Measurements from ENCODE around the gene SDF4. TPM values are rescaled to one million over a fixed set of nuclear protein-coding genes. Genes with fewer than 3 reads are reported as not detected.

The SDF4 gene
- total RNA-seq, 3 donors from 2014 or later = 58.0 to 111 (median 79.3) TPM

DNA sequence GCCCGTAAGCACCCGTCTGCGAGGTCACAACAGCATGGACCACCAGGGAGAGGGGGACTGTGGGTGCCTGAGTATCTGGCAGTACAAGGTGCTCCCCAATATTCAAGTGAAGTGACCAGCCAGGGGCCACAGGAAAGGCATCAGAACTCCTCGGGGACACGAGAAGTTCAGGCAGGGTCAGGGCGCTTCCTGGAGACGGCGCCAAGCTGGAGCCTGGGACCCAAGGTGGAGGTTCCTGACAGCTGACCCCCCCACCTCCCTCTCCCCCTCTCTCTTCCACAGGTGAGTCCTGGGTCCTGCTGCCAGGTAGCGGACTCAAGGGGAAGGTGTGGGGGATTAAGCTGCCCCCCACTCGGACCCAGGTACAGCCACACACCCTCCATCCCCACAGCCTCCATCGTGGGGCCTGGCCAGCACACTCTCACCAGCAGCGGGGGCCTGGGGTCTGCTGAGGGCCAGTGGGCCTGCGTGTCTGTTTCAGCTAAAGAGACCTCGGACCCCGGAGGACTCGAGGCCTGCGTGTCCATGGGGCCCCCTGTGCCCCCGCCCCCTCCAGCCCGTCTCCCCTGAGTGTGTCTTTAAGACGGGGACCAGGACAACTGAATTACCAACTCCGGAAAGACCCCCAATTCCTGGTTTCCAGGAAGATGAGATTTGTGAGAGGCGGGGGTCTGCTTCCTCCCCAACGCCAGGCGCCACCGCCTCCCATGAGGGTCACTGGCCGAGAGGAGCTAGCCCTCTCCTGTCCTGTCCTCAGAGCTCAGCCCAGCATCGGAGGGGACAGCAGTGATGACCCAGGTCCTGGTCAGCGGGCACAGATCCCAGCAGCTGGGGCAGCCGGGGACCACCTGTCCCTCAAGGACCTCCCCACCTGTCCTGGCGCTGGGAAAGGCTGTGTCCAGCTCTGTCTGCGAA is 31.6 kb downstream of the SDF4 start:
- peak overlapping the region; percentile 54 to 67 for H3K27ac ChIP-seq
- peaks cover 0 to 4% of the 10 kb centered on the region in 2 donors for H3K9me3 ChIP-seq
- no peaks in the 10 kb centered on the region for H3K27me3 ChIP-seq
- DNase-seq (ENCODE audit: low spot score in 2 of 2) = no peak
- no peaks in the 10 kb centered on the region for H3K36me3 ChIP-seq
- peak overlapping the region; percentile 34 to 76 (median 63) for H3K4me3 ChIP-seq
- intact Hi-C loops (cut with DNase I; ENCODE audit: low total_unique reads) = no loop called here
- no peak for TF ChIP-seq POLR2A (IDR thresholded peaks at IDR 0.05)
- no peak for TF ChIP-seq POLR2AphosphoS5 (IDR thresholded peaks at IDR 0.05)
- TF ChIP-seq, protein P1, sequence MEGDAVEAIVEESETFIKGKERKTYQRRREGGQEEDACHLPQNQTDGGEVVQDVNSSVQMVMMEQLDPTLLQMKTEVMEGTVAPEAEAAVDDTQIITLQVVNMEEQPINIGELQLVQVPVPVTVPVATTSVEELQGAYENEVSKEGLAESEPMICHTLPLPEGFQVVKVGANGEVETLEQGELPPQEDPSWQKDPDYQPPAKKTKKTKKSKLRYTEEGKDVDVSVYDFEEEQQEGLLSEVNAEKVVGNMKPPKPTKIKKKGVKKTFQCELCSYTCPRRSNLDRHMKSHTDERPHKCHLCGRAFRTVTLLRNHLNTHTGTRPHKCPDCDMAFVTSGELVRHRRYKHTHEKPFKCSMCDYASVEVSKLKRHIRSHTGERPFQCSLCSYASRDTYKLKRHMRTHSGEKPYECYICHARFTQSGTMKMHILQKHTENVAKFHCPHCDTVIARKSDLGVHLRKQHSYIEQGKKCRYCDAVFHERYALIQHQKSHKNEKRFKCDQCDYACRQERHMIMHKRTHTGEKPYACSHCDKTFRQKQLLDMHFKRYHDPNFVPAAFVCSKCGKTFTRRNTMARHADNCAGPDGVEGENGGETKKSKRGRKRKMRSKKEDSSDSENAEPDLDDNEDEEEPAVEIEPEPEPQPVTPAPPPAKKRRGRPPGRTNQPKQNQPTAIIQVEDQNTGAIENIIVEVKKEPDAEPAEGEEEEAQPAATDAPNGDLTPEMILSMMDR (IDR thresholded peaks at IDR 0.05) = no peak
- no peaks in the 10 kb centered on the region for H3K4me1 ChIP-seq

DNA sequence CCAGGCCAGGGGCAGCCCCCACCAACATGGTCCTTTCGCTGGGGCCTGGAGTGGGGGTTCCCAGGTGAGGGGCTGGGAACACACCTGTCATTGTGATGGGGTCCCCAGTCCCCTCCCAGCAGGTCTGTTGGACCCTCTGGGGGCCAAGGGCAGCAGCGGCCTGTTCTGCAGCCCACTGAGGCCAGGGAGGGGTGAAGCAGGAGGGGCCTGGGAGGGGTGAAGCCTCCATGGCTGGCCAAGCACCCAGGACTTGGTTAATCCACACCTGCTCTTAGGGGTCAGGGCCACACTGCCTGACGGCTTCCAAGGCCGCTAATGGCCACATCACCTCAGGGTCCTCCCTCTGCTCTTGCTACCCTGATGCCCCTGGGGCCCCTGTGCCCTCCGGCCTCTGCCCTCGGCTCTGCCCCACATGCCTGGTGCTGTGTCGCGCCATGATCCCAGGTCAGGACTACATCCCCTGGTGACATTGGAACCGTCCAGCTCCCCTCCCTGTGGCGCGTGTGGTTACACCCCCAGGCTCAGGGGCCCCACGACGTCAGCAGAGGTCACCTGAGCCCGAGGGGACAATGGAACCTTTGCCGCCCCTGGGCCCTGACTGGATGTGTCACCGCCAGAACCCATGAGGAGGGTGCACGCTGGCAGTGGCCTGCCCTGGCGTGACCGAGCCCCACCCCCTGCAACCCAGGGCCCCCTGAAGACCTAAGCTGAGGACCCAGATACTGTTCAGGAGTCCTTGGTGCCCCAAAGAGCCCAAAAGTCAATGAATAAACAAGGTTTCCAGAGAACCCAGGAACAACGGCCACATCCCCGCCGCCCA is 32.5 kb downstream of the SDF4 start:
- Histone ChIP-seq H3K4me1 (no peaks in the 10 kb centered on the region), H3K9me3 (peaks cover 0 to 4% of the 10 kb centered on the region in 2 donors), H3K27ac (no peak overlapping the region), H3K4me3 (no peak overlapping the region), H3K36me3 (no peaks in the 10 kb centered on the region), H3K27me3 (no peaks in the 10 kb centered on the region)
- TF ChIP-seq, protein P1 (IDR thresholded peaks at IDR 0.05) = no peak
- TF ChIP-seq POLR2AphosphoS5 (IDR thresholded peaks at IDR 0.05) (no peak), POLR2A (IDR thresholded peaks at IDR 0.05) (no peak)
- intact Hi-C loops (cut with DNase I; ENCODE audit: low total_unique reads) = no loop called here
- no peak for DNase-seq (ENCODE audit: low spot score in 2 of 2)

DNA sequence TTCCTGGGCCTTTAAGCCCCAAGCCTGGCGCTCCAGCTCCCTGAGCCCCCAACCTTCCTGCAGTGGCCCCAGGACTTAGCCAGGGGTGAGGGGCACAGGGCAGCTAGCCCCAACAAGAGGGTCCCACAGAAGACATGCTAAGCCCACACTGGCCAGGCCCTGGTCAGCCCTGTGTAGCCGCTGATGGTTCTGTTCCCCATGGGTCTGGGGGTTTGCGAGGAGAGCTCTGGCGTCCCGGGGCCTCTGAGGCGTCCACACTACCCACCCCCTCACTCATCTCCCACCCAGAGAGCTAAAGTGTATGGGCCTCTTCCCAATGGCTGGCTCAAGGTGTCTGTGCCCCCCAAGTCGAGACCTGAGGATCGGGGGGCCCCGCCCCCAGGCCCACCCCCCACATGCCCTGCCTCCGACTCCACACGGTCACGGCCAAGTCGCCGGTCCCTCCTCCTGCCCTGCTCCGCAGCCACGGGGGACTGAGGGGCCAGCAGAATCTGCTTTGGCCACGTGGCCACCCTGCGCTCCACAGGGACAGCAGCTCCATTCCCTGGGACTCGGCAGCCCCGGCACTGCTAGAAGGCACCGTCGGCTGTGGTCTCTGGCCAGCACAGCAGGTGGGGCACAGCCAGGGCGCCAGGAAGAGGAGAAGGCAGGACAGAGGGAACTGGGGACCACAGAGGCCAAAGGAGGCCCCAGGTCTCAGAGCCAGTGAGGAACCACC is 33.2 kb downstream of the SDF4 start:
- no peaks in the 10 kb centered on the region for H3K36me3 ChIP-seq
- intact Hi-C loops (cut with DNase I; ENCODE audit: low total_unique reads) = no loop called here
- no peak overlapping the region for H3K4me3 ChIP-seq
- no peaks in the 10 kb centered on the region for H3K27me3 ChIP-seq
- H3K4me1 ChIP-seq = no peaks in the 10 kb centered on the region
- DNase-seq (ENCODE audit: low spot score in 2 of 2) = no peak
- no peak overlapping the region for H3K27ac ChIP-seq
- TF ChIP-seq POLR2A (IDR thresholded peaks at IDR 0.05) (no peak), POLR2AphosphoS5 (IDR thresholded peaks at IDR 0.05) (no peak)
- TF ChIP-seq, protein P1 (IDR thresholded peaks at IDR 0.05) = no peak
- peaks cover 0 to 4% of the 10 kb centered on the region in 2 donors for H3K9me3 ChIP-seq

DNA sequence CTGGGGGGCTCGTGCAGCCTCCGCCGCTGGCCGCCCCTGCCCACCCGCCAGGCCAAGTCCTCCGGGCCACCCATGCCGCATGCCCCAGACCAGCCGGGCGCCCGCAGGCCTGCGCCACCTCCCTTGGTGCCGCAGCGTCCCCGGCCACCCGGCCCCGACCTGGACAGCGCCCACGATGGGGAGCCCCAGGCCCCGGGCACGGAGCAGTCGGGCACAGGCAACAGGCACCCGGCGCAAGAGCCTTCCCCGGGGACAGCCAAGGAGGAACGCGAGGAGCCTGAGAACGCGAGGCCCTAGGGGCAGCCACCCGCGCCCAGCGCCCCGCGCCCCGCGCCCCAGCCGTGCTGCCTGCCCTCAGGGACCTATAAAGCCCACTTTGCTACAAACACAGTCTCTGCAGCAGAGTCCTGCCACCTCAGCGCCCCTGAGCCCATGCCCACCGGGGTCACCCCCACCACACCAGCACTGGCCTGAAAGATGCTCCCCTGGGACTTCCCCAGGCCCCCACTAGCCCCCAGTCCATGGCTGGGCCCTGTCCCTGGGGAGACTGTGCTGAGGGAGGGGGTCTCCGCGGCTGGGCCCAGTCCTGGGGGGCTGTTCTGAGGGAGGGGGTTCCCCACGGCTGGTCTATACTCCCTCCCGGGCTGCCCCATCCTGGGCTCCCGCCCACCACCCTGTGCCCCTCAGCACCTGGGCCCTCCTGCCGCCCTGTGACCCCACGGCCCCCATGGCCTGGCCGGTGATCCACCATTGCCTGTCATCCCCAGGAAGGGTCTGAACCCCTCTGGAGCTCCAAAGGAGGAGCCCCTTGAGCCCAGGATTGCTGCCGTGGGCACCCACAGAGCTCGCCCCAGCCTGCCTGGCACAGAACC is 34.0 kb downstream of the SDF4 start:
- no peaks in the 10 kb centered on the region for H3K4me1 ChIP-seq
- no peak overlapping the region for H3K4me3 ChIP-seq
- H3K27ac ChIP-seq = no peak overlapping the region
- H3K9me3 ChIP-seq = peaks cover 0 to 4% of the 10 kb centered on the region in 2 donors
- TF ChIP-seq POLR2A (IDR thresholded peaks at IDR 0.05) (no peak), POLR2AphosphoS5 (IDR thresholded peaks at IDR 0.05) (no peak)
- TF ChIP-seq, protein P1 (IDR thresholded peaks at IDR 0.05) = no peak
- DNase-seq (ENCODE audit: low spot score in 2 of 2) = no peak
- H3K27me3 ChIP-seq = no peaks in the 10 kb centered on the region
- intact Hi-C loops (cut with DNase I; ENCODE audit: low total_unique reads) = no loop called here
- H3K36me3 ChIP-seq = no peaks in the 10 kb centered on the region
